AG09319 (cell line): ENCODE data around the gene HPCAL4.

Experiments used
- DNase-seq: peaks from one replicate; pipeline ENCODE4 v3.0.0-alpha.2; 2010; ENCODE audit warnings: low read depth; ENCODE audit errors: extremely low read depth
- CTCF ChIP-seq: IDR thresholded peaks from 2 replicates; pipeline ENCODE4 v1.5.1; 2011; ENCODE audit warnings: low read depth, mild to moderate bottlenecking, inconsistent platforms, low read length, moderate library complexity

HPCAL4 gene

GRCh38 chr1:39643705-39644104 is 47.5 kb downstream of the HPCAL4 start:
- no peak for TF ChIP-seq CTCF
- no peak for DNase-seq

- TF ChIP-seq CTCF = no peak
- no peak for DNase-seq
Measured at GRCh38 chr1:39642796-39643195, 48.4 kb downstream of the HPCAL4 start.

GRCh38 chr1:39640861-39641260 is 50.4 kb downstream of the HPCAL4 start:
- TF ChIP-seq CTCF = no peak
- DNase-seq = no peak

GRCh38 chr1:39639305-39640130 is 51.7 kb downstream of the HPCAL4 start, which contains the start of gene HEYL:
Gene HEYL, minus strand, starts transcription at chr1:39639643. Its CDS starts 18 bp downstream, at chr1:39639625.
- DNase-seq = no peak
- TF ChIP-seq CTCF = no peak; the same call in 1 of the 2 replicates

GRCh38 chr1:39638965-39639304 is 52.3 kb downstream of the HPCAL4 start:
- TF ChIP-seq CTCF = no peak
- DNase-seq = no peak

- no peak for TF ChIP-seq CTCF
- DNase-seq = no peak
Measured at GRCh38 chr1:39637361-39637760, 53.9 kb downstream of the HPCAL4 start.

- no peak for DNase-seq
- no peak for TF ChIP-seq CTCF
Measured at GRCh38 chr1:39635871-39636210, 55.4 kb downstream of the HPCAL4 start.
